Inflammatory macrophage (primary cell): Measurements from ENCODE around the gene SUGP2.
A peak's percentile ranks its signal among the peaks of the same experiment; 100 is the strongest.
"Not testable (repeated sequence)": the region's sequence is repeated elsewhere in the genome, so short reads cannot be mapped to it uniquely, and the experiment has no call there.

Experiments
- DNase-seq, 2 donors: peaks; one replicate each; pipeline ENCODE4 v3.0.0-alpha.2; 2020 to 2022

The SUGP2 gene

DNA sequence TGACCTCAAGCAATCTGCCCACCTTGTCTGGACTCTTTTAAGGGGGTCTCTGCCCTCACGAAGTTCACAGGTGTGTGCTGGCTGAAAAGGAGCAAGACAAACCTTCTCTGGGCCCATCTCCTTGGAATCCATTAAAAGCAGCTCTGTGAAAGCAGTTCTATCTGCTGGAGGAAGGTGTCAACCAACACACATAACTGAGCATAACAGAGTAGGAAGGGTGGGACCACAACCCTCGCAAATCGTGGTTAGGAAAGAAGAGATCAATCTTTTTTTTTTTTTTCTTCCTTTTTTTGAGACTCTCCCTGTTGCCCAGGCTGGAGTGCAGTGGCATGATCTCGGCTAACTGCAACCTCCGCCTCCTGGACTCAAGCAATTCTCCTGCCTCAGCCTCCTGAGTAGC lies 1.4 kb downstream of the SUGP2 start:
- DNase-seq, result no peak

DNA sequence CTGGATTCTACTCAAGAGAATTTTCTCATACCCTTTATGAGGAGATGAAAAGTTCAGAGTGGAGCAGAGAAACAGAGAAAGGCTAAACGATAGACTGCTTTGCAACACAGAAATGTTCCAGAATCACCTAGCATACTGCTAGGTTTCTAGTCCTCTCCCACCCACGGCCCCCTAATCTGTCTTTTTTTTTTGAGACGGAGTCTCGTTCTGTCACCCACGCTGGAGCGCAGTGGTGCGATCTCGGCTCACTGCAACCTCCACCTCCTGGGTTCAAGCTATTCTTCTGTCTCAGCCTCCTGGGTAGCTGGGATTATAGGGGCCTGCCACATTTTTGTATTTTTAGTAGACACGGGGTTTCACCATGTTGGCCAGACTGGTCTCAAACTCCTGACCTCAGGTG lies 4.8 kb downstream of the SUGP2 start:
- no peak for DNase-seq

DNA sequence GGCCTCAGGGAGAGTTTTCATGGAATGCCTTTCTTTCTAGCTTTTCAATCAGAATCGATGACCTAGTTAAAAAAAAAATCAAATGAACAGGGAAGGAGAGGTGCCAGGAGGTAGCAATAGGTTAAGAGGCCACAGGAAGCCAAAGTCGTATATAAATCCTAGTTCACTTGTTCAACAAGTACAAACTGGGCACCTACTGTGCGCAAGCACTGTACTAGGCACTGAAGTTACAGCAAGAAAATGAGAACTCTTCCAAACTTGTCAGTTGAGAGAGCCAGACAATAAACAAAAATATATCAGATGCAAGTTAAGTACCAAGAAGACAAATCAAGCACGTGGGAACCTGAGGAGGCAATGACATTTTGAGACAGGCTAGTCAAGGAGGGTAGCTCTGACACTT lies 6.1 kb downstream of the SUGP2 start:
- no peak for DNase-seq

DNA sequence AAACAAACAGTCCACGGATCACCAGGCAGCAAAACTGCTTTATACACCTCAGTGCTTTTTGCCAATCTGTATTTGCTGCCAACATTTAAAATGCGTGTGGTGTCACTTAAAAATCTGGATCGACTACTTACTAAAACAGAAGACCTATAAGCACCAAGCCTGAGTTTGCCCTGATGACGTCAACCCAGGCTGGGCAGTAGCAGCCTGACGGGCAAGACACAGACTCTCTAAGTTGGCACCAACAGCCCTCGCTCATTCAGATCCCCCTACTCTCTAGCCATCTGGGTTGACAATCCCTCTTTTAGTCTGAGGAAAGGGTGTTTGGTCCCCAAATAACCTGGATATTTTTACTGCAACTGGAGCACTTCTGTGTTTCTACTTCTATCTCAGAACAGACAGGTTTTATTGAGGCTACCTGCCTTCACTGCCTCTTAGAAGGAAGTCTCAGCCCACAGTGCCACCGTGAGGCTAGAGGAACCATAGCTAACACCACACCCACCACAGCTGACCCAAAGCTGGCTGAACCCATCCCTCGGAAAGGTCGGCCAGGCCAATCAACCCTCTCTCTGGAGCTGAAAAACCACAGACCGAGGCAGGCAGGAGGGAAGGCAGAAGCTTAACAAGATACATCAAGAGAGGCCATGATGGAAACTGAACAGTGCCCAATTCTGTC lies 6.9 kb downstream of the SUGP2 start:
- peak in 1 of 2 donors; percentile 7 for DNase-seq

DNA sequence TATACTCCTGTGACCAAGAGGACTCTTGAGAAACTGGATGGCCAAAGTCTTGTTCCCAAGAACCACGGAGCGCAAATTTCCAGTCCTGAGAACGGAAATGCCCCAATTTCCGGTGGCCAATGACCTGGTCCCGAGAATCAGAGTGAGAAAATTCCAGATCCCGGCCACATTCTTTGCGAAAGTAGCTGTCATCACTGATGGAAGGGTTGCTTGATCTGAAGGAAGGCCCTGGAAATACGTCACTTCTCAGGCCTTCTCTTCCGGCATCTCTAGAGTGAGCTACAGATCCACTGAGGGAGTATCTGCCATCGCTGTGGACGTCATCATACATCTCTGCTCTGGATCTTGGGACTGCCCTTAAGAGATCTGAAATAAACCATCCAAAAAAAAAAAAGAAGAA lies 7.5 kb downstream of the SUGP2 start:
- DNase-seq, result no peak

DNA sequence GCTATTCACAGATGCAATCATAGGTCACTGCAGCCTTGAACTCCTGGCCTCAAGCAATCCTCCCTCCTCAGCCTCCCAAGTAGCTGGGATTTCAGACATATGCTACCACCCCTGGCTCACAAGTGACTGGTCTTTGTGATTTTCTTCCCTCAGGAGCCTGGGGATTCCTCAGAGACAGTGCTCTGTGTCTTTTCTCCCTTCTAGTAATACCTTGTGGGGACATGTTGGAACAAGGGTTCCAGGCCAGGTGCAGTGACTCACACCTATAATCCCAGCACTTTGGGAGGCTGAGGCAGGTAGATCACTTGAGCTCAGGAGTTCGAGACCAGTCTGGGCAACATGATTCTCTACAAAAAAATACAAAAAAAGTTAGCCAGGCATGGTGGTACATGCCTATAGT lies 9.9 kb downstream of the SUGP2 start:
- DNase-seq, result not testable (repeated sequence)

DNA sequence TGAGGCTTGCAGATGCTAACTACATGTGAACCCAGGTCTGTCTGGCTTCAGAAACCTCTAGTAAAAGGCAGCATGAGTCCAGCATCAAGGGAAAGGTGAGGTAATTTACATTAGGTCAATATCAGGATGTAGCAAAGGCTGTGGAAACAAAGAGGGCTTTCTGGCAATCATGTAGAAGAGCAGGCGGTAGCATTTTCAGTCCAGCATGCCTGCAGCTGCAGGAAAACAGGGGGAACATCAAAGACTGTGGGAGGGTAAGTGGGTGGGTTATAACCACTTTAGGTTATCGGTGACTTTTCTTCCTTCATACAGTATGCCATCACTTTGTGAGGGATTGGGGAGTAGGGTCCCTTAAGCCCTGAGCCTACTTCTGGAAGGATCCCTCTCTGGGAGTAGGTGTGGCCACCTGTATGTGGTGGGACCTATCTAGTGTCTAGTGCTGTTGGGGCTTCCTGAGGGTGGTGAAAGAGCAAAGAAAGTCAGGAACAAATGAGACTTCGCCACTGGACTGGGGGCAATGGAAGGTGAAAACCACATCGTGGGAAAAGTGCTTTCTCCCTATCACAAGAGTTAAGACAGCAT lies 10.8 kb downstream of the SUGP2 start:
- no peak for DNase-seq

DNA sequence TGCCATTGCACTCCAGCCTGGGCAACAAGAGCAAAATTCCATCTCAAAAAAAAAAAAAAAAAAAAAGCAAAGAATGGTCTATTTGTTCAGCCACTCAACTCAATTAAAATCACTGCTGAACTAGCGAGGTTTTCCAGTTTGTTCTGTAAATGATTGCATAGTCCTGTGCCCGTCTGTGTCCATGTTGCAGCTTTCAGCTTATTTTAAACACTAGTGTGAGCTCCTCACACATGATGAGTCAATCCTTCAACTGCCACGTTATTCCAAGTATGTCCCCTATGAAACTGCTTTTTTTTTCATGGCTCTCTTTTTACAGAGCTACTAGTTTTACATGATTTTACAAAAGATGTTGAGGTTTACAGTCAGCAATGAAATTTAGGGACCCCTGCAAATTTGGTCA lies 12.2 kb downstream of the SUGP2 start:
- DNase-seq, result no peak

DNA sequence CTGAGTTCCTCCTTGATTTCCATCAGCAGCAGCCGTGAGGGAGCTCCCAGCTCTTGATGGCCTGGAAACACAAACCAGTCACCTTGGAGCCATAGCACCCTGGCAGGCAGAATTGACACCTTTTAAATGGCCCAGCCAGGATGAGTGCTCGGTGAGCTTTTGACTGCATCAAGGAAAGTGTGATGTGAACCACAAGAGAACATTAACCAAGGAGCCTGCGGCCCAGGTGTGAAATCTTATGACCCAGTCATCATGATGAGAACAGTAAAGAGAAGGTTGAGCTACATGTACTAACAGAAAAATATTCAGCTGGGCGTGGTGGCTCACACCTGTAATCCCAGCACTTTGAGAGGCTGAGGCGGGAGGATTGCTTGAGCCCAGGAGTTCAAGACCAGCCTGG lies 22.8 kb downstream of the SUGP2 start:
- DNase-seq, result no peak

DNA sequence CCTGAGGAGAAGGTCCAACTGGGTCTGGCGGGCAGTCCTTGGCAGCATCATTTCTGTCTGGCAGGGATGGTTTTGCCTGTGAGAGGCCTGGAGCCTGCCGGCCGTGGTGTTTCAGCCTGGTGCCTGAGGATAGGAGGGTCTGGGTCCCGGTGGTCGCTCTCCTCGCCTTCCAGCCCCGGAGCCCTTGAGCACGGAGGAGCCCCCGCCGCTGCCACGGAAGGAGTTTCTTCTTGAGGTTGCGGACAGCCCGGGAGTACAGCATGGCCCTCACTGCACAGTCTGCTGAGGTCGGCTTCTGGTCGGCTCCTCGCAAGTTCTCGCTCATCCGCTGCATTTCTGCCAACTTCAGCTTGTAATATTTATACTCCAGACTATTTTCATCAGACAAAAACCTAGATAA lies 23.4 kb downstream of the SUGP2 start:
- no peak for DNase-seq

DNA sequence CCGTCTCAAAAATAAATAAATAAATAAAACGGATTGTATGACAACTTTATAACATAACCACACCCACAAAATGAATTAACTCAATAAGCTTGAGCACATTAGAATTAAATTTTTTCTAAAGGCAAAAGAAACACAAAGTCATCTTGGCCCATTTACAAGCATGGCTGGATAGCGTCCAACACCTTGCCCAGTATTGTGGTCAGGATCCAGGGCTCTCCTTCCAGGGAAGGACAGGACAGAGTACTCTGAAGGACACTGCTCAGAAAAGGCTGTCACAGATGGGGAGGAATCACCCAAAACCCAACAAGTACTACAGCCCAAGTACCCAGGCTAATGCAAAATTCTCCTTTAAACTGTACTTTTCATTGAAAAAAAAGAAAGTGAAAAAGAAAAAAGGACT lies 27.1 kb downstream of the SUGP2 start:
- no peak for DNase-seq

DNA sequence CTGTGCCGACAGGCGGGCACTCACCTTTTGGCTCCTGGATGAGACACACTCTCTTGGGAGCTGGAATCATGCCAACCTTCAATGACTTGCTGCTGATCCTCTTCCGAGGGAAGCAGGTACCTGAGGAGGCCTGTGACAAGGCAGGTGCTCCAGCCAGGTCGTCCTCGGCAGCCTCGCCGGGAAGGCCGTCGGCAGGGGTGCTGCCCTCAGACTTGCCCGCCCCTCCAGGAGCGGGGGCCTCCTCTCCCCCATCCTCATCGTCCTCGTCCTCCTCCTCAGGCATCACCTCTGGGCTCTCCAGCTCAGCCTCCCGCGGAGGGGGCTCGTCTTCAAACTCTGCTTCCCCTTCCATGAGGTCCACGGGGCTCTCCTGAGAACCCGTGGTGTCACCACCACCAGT lies 29.2 kb downstream of the SUGP2 start:
- no peak for DNase-seq

DNA sequence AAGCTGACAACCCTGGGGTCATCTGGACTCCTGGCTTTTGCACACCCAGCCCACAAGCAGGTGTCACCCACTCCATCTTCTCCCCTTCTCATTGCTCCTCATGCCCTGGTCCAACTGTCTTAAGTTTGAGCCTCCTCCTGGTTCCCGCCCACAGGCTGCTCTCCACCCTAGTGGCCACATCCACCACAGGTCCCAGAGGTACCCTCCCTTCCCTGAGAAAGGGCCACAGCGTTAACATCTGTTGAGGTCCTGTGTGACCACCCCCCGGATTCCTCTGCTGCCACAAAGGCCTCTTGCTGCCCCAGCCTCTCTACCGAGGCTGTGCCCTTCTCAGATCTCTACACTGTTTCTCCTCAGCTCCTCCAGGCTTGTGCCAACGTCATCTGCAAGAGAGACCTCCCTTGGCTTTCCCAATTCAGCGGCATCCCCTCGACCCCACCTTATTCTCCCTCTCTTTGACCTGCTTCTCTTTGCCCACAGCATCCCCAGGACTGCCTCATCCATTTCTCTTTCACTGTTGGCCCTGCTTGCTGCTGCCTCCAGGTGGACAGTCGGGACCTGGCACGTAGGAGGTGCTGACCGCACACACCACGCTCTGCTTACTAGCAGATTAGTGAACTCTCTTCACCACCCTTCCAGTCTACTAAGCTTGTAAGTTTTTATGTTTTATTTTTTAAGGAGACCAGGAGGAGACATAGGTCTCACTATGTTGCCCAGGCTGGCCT lies 33.3 kb downstream of the SUGP2 start:
- no peak for DNase-seq

DNA sequence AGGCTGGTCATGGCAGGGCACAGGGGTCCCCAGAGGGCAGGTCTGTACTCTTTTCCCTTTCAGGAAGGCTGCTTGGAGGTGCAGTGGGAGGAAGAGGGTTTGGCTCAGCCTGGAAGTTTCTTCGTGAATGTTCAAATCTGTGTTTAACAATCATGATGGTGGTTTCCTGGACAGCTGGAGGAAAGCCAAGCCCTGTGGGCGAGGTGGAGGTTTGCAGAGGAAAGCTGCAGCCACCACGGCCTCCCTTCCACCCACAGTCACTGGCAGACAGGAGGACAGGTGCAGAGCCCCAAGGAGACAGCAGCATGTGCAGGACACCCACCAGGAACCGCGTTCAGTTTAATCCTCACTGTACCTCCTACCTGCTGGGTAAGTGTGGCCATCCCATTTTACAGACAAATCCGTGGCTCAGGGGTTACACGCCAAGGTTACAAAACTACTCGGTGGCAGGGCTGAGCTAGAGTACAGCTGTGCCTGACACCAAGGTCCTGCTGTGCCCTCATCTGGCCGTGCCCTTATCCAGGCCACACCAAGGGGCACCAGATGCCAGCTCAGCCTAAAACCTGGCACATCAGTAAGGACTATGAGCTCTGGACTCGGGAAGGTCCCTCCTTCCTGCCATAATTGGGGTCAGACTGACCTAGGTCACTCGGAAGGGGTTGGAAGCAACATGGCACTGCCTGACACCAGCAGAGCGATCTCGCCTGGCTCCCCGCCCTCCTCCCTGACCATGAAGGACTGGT lies 34.1 kb downstream of the SUGP2 start:
- DNase-seq, result peak in 1 of 2 donors; percentile 5

DNA sequence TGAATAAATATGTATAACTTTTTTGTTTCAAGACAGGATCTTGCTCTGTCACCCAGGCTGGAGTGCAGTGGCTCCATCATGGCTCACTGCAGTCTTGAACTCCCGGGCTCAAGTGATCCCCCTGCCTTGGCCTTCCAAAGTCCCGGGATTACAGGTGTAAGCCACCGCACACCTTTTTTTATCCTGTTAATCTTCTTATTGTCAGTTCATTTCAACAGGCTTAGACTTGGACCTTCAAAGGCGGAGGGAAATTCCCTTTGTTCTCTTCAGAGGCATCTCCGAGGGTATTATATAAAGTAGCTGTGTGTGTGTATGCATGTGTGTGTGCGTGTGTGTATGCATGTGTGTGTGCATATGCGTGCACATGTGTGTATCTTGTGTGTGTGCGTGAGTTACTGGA lies 35.0 kb downstream of the SUGP2 start:
- no peak for DNase-seq

DNA sequence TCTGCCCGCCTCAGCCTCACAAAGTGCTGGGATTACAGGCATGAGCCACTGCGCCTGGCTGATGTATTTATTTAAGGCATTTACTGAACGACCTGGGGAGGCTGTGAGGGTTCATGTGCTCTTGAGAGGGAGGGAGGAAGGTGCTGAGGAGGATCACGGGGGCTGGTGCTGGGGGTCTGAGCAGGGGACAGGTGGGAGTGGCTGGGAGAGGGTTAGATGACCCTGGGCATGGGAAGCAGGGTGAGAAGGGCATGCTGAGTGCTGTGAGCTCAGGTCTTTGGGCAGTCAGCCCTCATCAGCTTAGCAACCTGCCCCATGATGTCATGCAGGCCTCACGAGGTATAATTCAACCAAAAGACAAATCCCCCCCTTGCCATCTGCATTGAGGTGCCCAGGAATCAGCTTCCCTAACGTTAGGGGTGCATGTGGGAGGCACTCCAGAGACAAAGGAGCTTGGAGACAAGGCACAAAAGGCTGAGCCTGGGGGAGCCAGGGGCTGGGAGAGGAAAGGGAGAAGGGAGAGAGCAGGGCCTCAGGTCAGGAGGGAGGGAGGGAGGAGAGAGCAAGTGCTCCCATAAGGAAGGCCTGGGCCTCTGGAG lies 36.4 kb downstream of the SUGP2 start:
- DNase-seq, result no peak

DNA sequence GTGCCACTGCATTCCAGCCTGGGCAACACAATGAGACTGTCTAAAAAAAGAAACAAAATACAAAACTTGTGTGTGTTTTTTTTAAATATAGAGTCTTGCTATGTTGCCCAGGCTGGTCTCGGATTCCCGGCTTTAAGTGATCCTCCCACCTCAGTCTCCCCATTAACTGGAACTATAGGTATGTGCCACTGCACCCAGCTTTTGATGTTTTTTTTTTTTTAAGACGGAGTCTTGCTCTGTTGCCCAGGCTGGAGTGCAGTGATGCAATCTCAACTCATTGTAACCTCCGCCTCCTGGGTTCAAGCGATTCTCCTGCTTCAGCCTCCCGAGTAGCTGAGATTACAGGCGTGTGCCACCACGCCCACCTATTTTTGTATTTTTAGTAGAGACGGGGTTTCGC lies 37.0 kb downstream of the SUGP2 start:
- no peak for DNase-seq

DNA sequence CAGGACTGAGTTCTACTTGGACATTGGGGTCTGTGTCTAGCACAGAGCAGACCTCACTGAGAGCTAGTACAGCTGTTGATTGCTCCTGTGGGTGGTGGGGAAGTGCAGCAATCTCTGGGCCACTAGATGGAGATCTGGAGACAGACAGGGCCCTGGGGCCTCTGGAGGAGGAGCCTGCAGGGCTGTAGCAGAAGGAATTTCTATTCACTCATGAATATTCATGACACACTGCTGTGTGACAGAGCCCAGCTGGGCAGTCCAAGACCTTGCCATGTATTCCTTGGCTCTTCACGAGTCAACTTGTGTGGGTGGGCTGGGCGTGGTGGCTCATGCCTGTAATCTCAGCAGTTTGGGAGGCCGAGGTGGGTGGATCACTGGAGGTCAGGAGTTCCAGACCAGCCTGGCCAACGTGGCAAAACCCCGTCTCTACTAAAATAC lies 37.5 kb downstream of the SUGP2 start:
- DNase-seq, result peak; percentile 91 to 95

DNA sequence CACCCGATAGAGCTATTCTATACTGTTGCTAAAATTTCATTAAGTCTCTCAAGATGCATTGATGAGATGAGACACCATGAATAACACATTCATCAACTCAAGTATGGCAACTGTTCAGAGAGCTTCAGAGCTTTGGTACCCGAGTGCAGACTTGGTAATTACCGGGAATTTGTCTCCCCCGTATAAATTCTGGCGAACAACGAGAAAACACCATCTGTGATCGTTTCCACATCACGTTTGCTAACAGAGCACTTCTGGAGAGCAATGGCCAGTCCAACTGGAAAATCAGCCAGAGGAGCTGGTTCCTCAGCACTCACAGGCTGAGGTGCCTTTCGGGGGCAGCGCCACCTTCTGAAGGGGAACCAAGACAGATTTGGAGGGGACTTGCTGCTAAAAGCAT lies 40.2 kb downstream of the SUGP2 start:
- no peak for DNase-seq

DNA sequence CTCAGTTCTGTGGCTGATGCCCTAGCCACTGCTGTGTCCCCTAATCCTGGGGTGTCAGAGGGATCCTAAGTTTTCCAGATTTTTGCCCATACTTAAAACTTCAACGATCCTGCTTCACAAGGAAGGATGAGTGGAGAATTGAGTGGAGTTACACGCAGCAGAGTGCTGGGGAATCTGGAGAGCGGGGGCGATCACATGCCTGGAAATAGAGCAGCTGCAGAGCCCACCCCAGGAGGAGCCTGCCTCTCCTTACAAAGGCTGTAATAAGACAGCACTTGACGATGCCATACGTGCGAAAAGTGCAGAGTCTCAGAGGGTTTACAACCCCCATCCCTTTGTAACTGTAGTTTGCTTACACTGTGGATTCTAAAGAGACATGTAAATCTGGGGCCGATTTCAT lies 40.6 kb downstream of the SUGP2 start:
- DNase-seq, result no peak

DNA sequence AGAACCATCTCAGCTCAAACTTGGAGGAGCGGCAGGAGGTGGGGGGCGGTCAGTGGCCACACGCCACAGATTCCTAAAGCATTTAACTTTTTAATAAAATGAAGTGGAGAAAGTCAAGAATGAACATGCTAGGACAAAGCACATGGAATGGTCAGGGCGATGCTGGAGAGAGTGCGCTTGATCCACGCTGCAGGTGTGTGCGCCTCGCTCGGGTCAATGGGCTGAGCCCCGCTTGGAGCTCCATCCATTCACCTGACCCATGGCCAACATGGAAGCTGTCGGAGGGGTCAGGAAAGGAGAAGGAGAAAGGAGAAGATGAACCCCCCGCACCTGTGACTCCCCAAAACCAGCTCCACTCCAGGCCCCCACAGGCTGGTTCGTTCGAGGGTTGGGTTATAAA lies 41.8 kb downstream of the SUGP2 start:
- DNase-seq, result no peak

DNA sequence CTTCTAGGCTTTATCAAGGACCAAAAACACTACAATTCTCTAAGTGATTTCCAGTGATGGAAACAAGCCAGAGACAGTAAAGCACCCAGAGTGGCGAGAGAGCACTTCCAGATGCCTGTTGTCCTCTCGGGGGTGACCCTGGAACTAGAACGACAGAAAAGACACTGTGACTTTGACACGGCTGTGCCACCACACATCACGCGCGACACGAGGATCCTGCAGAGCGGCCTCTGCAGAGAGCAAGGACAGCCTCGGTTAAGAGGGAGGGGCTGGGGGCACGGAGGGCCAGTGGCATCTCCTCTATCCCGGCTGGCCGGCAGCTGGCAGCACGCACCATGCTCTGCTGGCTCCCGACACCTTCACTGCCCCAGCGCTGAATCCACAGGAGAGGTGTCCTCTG lies 42.3 kb downstream of the SUGP2 start:
- no peak for DNase-seq

DNA sequence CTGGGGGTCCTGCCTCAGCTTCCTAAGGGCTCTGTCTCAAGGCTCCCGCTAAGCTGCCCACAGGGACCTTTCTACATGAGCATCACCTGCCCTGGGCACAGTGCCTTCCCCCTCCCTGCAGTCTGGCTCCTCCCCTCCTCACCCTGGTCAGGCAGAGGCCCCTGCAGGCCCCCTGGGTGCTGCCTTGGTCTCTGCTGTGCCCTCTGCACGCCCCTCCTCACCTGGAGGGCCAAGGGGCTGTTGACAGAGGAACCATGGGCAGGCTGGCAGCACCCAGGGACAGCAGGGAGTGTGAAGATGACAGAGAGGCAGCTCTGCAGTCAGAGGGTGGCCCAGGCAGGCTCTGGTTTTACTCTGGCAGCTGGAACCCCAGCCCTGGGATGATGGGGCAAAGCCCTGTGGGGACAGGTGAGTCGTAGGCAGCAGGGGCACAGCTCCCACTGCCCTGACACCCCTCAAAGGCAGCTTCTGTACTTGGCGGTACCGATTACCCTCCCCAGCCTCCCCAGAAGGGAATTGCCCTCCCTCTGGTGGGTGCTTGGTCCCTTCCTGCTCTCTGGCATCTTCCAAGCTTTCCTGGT lies 43.1 kb downstream of the SUGP2 start:
- DNase-seq, result no peak
